Motor neuron (in vitro differentiated cells): ENCODE data around the gene EREG. TPM values are rescaled to one million over a fixed set of nuclear protein-coding genes. Genes with fewer than 3 reads are reported as not detected.
A peak's percentile ranks its signal among the peaks of the same experiment; 100 is the strongest.

ENCODE experiments used
- ATAC-seq, 8 experiments: fragments of 200-7000 bp; cut with Tn5 transposase; replicated peaks in 6 of 8; 2 replicates each; pipeline ENCODE4 v1.8.0; 2021; ENCODE audit warnings: mild to moderate bottlenecking in 8 of 8, moderate library complexity in 8 of 8
- H3K27ac ChIP-seq, 2 donors: fragments of 250-450 bp; sonication (Bioruptor Pico); 2 replicates each; pipeline ENCODE4 v1.9.0; 2021; ENCODE audit warnings: antibody characterized with exemption in 2 of 2, mild to moderate bottlenecking in 2 of 2, moderate library complexity in 1 of 2
- H3K4me1 ChIP-seq, 2 donors: fragments of 250-450 bp; sonication (Bioruptor Pico); replicated peaks in 1 of 2; 2 replicates each; pipeline ENCODE4 v1.6.1; 2021; ENCODE audit warnings: antibody characterized with exemption in 2 of 2, mild to moderate bottlenecking in 2 of 2, moderate library complexity in 1 of 2
- H3K4me3 ChIP-seq, 5 donors: fragments of 250-450 bp; sonication (Bioruptor Pico); 2 replicates each; pipeline ENCODE4 v1.9.0; 2021; ENCODE audit warnings: antibody characterized with exemption in 5 of 5, mild to moderate bottlenecking in 5 of 5, moderate library complexity in 4 of 5
- WGBS, 10 experiments: fragments of 450-650 bp; shearing (Covaris generic); methylation state at CpG; one replicate each; pipeline ENCODE4 v1.0.0; 2022; 5-methylcytosine and 5-hydroxymethylcytosine counted together
- in situ Hi-C, 9 experiments: fragments of 400-800 bp; cut with MboI; loops; one replicate each; pipeline ENCODE4 v1.15.0; 2021; ENCODE audit warnings: low sequenced_read_pairs in 9 of 9, low pct_unique_long_range_greater_than_20kb in 2 of 9; ENCODE audit not compliant: unreplicated experiment in 9 of 9
- total RNA-seq, 8 experiments: library from RNA; unstranded; fragments of 300-600 nt; gene quantifications; 2 replicates each; pipeline versions ENCODE4 v1.2.3 to v1.2.4, GENCODE V29; 2022

EREG gene
- total RNA-seq, 8 experiments from 2014 or later, result 0.09 to 5.7 (median 0.17) TPM; not detected in 1

DNA sequence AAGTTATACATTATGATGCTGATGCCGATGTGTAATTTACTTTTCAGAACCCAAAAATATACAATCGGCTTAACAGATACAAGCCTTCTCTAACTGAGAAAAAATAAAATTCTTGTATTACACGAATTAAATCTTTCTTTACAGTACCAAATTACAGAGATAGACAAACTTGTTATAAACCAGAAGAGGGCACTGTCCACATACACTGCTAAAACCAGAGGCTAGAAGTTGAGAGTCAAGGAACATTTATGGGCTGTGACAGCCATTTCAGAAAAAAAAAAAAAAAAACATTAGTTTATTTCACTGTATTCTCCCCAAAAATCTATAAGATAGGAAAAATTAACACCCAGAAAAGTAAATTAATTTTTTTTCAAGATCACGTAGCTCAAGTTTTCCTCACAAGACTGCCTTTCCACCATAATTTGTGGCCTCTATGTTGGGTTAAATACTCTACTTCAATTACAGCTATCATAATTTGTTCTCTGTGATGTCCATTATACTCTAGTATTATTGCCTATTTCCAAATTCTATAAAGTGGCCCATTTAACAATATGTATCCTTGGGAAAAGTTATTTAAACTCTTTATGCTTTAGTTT is 12.0 kb downstream of the EREG start:
- ATAC-seq, result peak in 4 of 8 experiments; percentile 24 to 74 (median 46)
- Histone ChIP-seq H3K4me1 (no peaks in the 10 kb centered on the region), H3K27ac (no peak overlapping the region), H3K4me3 (no peak overlapping the region)
- in situ Hi-C loops, result loop anchor here in 1 of 9 experiments (25.0 kb wide), 1 partner anchor 285 kb away; no protein-coding TSS in a partner anchor
- WGBS, 10 experiments, result 22 to 88% (median 54%) methylated on average over 1 to 4 of the region's 4 CpGs

DNA sequence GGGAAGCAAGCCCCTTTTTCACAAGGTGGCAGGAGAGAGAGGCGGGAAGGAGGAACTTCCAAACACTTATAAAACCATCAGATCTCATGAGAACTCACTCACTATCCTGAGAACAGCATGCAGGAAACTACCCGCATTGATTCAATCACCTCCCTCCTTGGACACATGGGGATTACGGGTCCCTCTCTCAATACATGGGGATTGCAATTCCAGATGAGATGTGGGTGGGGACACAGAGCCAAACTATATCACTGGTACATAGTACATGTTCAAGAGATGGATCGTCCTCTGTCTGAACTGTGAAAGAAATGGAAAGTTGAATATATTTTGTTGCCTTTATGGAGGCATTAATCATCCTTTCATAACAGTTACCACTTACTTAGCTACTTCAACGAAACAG is 12.8 kb downstream of the EREG start:
- in situ Hi-C loops, result loop anchor here in 1 of 9 experiments (25.0 kb wide), 1 partner anchor 285 kb away; no protein-coding TSS in a partner anchor
- no peak overlapping the region for H3K27ac ChIP-seq
- no peak overlapping the region for H3K4me3 ChIP-seq
- WGBS, 10 experiments, result 56 to 100% (median 80%) methylated on average over 1 to 3 of the region's 5 CpGs; no CpG with 5 or more reads in 3 of the 10 experiments
- ATAC-seq, result no peak
- H3K4me1 ChIP-seq, result no peaks in the 10 kb centered on the region

DNA sequence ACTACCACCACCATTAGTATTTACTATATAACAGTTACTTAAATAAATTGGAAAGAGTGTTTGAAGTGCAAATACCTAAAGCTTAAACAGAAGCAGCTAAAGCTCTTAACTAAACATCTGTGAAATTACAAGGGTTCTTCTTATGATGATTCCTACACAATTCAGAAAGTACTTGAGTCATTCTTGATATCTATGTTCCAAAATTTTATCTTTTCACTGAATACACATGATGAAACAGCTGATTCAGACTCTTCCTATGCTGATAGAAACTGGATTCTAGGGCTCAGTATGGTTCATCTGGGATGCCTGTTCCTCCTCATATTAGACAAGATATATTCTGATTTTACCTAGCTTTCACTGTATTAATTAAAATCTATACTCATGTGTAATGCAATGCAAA is 13.6 kb downstream of the EREG start:
- Histone ChIP-seq H3K4me1 (no peaks in the 10 kb centered on the region), H3K4me3 (no peak overlapping the region), H3K27ac (no peak overlapping the region)
- ATAC-seq, result no peak
- in situ Hi-C loops, result loop anchor here in 1 of 9 experiments (25.0 kb wide), 1 partner anchor 284 kb away; no protein-coding TSS in a partner anchor

DNA sequence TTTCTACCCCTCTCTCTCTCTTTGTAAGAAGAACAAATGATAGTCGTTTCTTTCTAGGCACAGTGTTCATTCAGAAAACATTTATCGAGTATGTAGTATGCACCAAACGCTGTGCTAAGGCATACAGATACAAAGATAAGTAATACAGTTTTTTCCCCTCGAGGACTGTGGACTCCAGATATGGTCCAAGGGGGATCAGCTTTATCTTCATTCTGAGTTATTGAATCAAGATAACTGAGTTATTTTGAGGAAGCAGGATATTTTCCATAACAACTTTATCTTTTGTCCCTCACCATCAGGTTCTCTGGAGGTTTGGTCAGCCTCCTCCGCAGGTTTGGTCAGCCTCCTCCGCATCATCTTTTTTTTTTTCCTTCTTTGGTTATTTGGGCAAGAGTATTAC is 15.0 kb downstream of the EREG start:
- no peak overlapping the region for H3K27ac ChIP-seq
- no peak overlapping the region for H3K4me3 ChIP-seq
- WGBS, 10 experiments, result 53 to 100% (median 88%) methylated on average over 2 to 6 of the region's 6 CpGs
- in situ Hi-C loops, result loop anchor here in 1 of 9 experiments (25.0 kb wide), 1 partner anchor 282 kb away; no protein-coding TSS in a partner anchor
- ATAC-seq, result no peak
- no peaks in the 10 kb centered on the region for H3K4me1 ChIP-seq

DNA sequence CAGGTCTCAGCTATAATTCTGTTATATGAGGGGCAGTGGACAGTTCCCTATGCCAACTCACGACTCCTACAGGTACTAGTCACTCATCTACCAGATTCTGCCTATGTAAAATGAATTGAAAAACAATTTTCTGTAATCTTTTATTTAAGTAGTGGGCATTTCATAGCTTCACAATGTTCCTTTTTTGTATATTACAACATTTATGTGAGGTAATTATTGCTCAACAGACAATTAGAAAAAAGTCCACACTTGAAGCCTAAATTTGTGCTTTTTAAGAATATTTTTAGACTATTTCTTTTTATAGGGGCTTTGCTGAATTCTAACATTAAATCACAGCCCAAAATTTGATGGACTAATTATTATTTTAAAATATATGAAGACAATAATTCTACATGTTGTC is 20.4 kb downstream of the EREG start:
- H3K4me3 ChIP-seq, result no peak overlapping the region
- 0 to 88% (median 60%) methylated on average over 1 of the region's 1 CpG; no CpG with 5 or more reads in 4 of the 10 experiments for WGBS, 10 experiments
- ATAC-seq, result no peak
- in situ Hi-C loops, result loop anchor here in 1 of 9 experiments (25.0 kb wide), 1 partner anchor 277 kb away; no protein-coding TSS in a partner anchor
- no peak overlapping the region for H3K27ac ChIP-seq
- H3K4me1 ChIP-seq, result no peaks in the 10 kb centered on the region

DNA sequence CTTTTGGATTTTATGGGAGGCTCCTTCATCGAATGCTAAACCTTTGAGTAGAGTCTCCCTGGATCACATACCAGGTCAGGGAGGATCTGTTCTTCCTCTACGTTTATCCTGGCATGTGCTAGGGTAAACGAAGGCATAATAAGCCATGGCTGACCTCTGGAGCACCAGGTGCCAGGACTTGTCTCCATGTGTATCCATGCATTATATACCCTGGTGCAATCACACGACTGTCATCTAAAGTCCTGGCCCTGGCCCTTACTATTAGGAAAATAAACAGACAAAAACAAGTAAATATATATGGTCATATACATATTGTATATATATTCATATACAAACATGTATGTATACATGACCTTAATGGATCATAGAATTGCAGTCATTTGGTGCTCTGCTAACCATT is 21.2 kb downstream of the EREG start:
- no peak overlapping the region for H3K27ac ChIP-seq
- ATAC-seq, result no peak
- in situ Hi-C loops, result loop anchor here in 1 of 9 experiments (25.0 kb wide), 1 partner anchor 276 kb away; no protein-coding TSS in a partner anchor
- H3K4me3 ChIP-seq, result no peak overlapping the region
- no peaks in the 10 kb centered on the region for H3K4me1 ChIP-seq
- WGBS, 10 experiments, result 11 to 100% (median 72%) methylated on average over 1 to 4 of the region's 4 CpGs

DNA sequence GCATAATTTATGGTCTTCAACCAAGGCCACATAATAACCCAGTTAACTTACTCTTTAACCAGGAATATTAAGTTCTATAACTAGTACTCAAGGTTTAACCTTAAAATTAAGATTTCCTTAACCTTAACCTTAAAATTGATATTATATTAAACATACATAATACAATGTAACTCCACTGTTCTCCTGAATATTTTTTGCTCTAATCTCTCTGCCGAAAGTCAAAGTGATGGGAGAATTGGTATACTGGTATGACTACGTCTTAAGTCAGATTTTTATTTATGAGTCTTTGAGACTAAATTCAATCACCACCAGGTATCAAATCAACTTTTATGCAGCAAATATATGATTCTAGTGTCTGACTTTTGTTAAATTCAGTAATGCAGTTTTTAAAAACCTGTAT is 22.8 kb downstream of the EREG start:
- in situ Hi-C loops, result loop anchor here in 1 of 9 experiments (25.0 kb wide), 1 partner anchor 275 kb away; no protein-coding TSS in a partner anchor
- no peaks in the 10 kb centered on the region for H3K4me1 ChIP-seq
- 61 to 100% (median 93%) methylated on average over 2 of the region's 2 CpGs; no CpG with 5 or more reads in 2 of the 10 experiments for WGBS, 10 experiments
- ATAC-seq, result no peak
- no peak overlapping the region for H3K27ac ChIP-seq
- no peak overlapping the region for H3K4me3 ChIP-seq

DNA sequence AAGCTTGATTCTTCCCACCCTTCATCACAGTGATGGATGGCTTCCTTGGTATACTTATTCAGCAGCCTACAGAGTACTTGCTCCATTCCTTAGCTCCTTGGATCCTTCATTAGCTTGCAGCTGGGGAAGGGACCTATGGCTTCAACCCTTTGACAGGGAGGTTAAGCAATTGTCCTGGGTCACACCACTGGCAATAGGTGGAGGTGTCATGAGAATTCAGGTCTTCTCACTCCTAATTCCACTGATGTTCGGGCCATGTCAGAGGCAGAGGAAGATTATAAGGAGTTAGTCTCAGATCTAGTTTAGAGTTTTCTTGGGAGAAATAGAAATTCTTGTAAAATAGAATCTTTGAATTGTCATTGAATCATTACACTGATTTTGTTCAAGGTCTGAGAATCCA is 24.5 kb downstream of the EREG start:
- H3K27ac ChIP-seq, result no peak overlapping the region
- 0 to 100% (median 100%) methylated on average over 1 of the region's 1 CpG; no CpG with 5 or more reads in 3 of the 10 experiments for WGBS, 10 experiments
- H3K4me1 ChIP-seq, result no peaks in the 10 kb centered on the region
- in situ Hi-C loops, result loop anchor here in 1 of 9 experiments (25.0 kb wide), 1 partner anchor 273 kb away; no protein-coding TSS in a partner anchor
- H3K4me3 ChIP-seq, result no peak overlapping the region
- ATAC-seq, result no peak

DNA sequence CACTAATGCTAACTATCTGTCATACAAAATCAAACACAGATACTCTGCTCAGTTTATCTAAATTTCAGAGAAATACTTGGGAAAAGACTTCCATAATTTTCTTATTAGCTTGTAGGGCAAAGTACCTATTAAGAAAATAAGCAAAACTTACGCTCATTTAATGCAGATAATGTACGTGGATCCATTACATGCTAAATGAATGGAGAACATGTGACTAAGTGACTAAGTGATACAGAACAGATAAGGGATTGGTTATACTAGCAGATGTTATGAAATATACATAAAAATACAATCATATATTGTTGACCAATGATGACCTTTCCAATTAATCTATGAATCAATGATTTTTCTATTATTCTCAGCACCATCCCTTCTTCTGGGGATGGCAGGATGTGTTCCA is 25.7 kb downstream of the EREG start:
- H3K27ac ChIP-seq, result no peak overlapping the region
- WGBS, 10 experiments, result 18 to 100% (median 76%) methylated on average over 1 to 2 of the region's 2 CpGs; no CpG with 5 or more reads in 2 of the 10 experiments
- no peaks in the 10 kb centered on the region for H3K4me1 ChIP-seq
- H3K4me3 ChIP-seq, result no peak overlapping the region
- in situ Hi-C loops, result loop anchor here in 1 of 9 experiments (25.0 kb wide), 1 partner anchor 272 kb away; no protein-coding TSS in a partner anchor
- no peak for ATAC-seq

DNA sequence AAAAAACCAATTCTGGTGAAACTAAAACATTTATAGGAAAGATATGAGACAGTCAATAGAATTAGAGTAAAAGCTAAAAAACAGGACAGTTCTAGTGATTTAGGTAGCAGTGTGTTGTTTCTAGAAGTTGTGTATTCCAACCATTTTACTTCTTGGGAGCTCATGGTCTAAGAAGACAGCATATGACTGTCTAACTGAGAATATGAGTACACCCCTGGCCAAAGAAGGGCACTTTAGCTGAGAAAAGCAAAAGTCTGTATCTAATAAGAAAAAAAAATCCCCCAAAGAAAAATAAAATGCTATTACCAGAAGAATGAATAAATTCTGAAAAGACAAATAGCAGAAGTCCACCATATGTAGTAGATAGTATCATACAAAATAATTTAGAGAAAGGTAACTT is 26.4 kb downstream of the EREG start:
- no peak overlapping the region for H3K4me3 ChIP-seq
- in situ Hi-C loops, result loop anchor here in 1 of 9 experiments (25.0 kb wide), 1 partner anchor 271 kb away; no protein-coding TSS in a partner anchor
- no peak for ATAC-seq
- H3K4me1 ChIP-seq, result no peaks in the 10 kb centered on the region
- no peak overlapping the region for H3K27ac ChIP-seq

DNA sequence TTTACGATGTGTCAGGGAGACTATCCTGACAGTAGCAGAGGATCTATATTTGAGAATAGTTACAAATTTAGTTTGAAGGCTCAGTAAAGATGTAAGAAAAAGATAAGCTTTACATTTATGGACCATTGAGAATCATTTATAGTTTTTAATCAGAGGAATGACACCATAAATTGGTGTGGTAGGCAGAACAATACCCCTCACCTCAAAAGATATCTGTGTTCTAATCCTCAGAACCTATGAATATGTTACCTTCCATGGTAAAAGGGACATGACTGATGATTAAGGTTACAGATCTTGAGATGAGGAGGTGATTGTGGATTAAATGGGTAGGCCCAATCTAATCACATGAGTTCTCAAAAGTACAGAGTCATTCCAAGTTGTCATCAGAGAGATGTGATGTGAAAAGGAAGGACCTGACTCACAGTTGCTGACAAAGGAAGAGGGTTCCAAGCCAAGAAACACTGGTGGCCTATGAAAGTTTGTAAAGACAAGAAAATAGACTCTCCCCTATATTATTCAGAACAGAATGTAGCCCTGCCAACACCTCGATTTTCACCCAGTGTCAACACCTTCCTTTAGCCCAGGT is 27.0 kb downstream of the EREG start:
- in situ Hi-C loops, result loop anchor here in 1 of 9 experiments (25.0 kb wide), 1 partner anchor 270 kb away; no protein-coding TSS in a partner anchor
- Histone ChIP-seq H3K4me1 (no peaks in the 10 kb centered on the region), H3K27ac (no peak overlapping the region), H3K4me3 (no peak overlapping the region)
- ATAC-seq, result no peak
- 33 to 90% (median 71%) methylated on average over 1 to 2 of the region's 2 CpGs; no CpG with 5 or more reads in 2 of the 10 experiments for WGBS, 10 experiments

DNA sequence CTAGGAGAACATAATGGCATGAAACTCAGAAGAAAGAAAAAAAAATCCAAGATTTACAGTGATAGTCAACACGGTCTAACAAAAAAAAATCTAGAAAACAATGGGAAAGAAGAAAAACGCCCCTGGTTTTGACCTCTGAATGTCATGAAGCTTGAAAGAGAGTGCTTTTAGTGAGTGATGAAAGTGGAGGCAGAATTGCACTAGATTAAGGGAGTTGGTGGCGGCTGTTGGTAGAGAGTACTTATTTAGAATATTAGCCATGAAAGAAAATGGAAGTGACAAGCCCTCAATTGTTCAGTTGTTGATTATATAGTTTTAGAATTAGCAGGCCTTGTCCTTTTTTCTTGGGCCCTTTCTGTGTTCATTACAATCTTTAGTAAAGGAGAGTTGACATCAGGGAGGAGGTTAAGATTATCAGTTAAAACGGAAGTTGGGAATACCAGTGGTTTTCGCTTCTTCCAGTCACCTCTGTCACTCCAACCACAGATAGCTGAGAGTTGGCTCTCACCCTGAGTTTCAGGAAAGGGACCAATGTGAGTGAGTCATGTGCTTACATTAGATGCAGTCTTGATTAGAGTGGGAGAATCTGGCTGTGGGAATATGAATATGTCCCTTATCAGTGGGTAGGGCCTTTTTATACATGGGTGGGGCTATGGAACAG is 29.7 kb downstream of the EREG start:
- whole genome bisulfite sequencing, 10 experiments, result 44 to 95% (median 77%) methylated on average over 3 to 5 of the region's 5 CpGs; no CpG with 5 or more reads in 1 of the 10 experiments
- H3K27ac ChIP-seq, result no peak overlapping the region
- no peaks in the 10 kb centered on the region for H3K4me1 ChIP-seq
- no peak overlapping the region for H3K4me3 ChIP-seq
- in situ Hi-C loops, result loop anchor here in 1 of 9 experiments (25.0 kb wide), 1 partner anchor 268 kb away; no protein-coding TSS in a partner anchor
- peak in 2 of 8 experiments; percentile 28 to 49 for ATAC-seq

DNA sequence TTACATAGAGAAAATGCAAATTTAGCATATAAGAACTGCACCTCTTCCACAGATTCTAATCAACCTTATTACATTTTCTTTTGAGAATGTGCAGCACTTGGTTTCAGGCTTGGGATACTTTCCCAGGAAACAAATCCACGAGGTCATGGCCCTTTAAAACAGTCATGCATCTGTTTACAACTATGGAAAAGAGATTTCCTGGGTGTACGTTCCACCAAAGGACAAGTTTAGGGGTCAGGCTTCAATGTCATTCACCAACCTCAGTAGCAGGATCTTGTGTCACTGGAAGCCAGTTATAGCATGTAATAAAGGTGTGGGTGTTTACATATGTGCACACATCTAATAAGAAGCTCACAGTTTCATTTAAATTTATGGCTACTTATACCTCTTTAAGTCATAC is 30.7 kb downstream of the EREG start:
- Histone ChIP-seq H3K27ac (no peak overlapping the region), H3K4me1 (no peaks in the 10 kb centered on the region), H3K4me3 (no peak overlapping the region)
- 0 to 78% (median 29%) methylated on average over 1 to 2 of the region's 2 CpGs; no CpG with 5 or more reads in 1 of the 10 experiments for WGBS, 10 experiments
- no peak for ATAC-seq
- in situ Hi-C loops, result loop anchor here in 1 of 9 experiments (25.0 kb wide), 1 partner anchor 267 kb away; no protein-coding TSS in a partner anchor
